Measurements from ENCODE around the gene GTPBP6. TPM values are rescaled to one million over a fixed set of nuclear protein-coding genes. Genes with fewer than 3 reads are reported as not detected.

Gene GTPBP6
- total RNA-seq, 1 experiment from 2014 or later, result 41.6 TPM

- H3K79me2 ChIP-seq (ENCODE audit: insufficient read depth, low read length), result peaks cover 13% of the 10 kb centered on the region; the same call in 1 of the 2 replicates
- no peaks in the 10 kb centered on the region for H3K9me3 ChIP-seq (ENCODE audit: control insufficient read depth in 1 of 2, insufficient read depth in 1 of 2, low read depth in 1 of 2, low read length in 2 of 2)
- H3K9me2 ChIP-seq (ENCODE audit: insufficient read depth), result no peaks in the 10 kb centered on the region
- RAD21 ChIA-PET (ENCODE audit: low non-redundant PET in 1 of 2, low total read pairs in 2 of 2, uncharacterized antibody in 2 of 2, unreplicated experiment in 2 of 2), result no interaction called here
- CTCF ChIA-PET, result no interaction called here
- POLR2A ChIA-PET, result no interaction called here
- DNase-seq (ENCODE audit: low read depth, low spot score), result no peak
- BruUV-seq (replicated peaks), result TSS peak; percentile 52
- no peak for ATAC-seq
- intact Hi-C loops (cut with micrococcal nuclease), result loop anchor here (5.0 kb wide), 1 partner anchor 38 kb away; no protein-coding TSS in a partner anchor
- H3K4me3 ChIP-seq (replicated peaks in 1 of 2; ENCODE audit: low read depth in 1 of 2, low read length in 2 of 2), result no peak overlapping the region
- H4K20me1 ChIP-seq (ENCODE audit: insufficient read depth), result no peaks in the 10 kb centered on the region
- no peak for TF ChIP-seq JUND (IDR thresholded peaks at IDR 0.05)
- TF ChIP-seq YY1 (IDR thresholded peaks at IDR 0.05; ENCODE audit: extremely low read depth, insufficient replicate concordance, low read depth, low read length), result no peak
- no peak for TF ChIP-seq CEBPB (IDR thresholded peaks at IDR 0.05; ENCODE audit: low read depth)
- no peak for TF ChIP-seq CBX3 (IDR thresholded peaks at IDR 0.05; ENCODE audit: low read depth)
- no peak for TF ChIP-seq ZBTB33 (IDR thresholded peaks at IDR 0.05; ENCODE audit: extremely low read depth, insufficient replicate concordance, low read length)
- TF ChIP-seq MAX (IDR thresholded peaks at IDR 0.05), result no peak
- H3K27ac ChIP-seq (ENCODE audit: low read depth, low read length), result no peak overlapping the region
- no peak overlapping the region for H3K9ac ChIP-seq (ENCODE audit: low read length)
- peaks cover 0 to 6% of the 10 kb centered on the region in 2 experiments; a peak in 3 of 4 replicates for H3K4me1 ChIP-seq (ENCODE audit: control insufficient read depth in 1 of 2, insufficient read depth in 2 of 2, low read length in 2 of 2)
- 0 out of 4 replicates have a peak, but pooled peaks cover 0 to 6% of the 10 kb centered on the region in 2 experiments for H3K36me3 ChIP-seq (ENCODE audit: control insufficient read depth in 1 of 2, insufficient read depth in 2 of 2, low read length in 2 of 2)
- no peak overlapping the region for H3K4me2 ChIP-seq (ENCODE audit: low read length)
- no peaks in the 10 kb centered on the region for H3K27me3 ChIP-seq (ENCODE audit: insufficient read depth, low read length)
- H2AFZ ChIP-seq (ENCODE audit: low read depth, low read length, poor library complexity, severe bottlenecking), result no peak overlapping the region
Observed at GRCh38 chrX:314781-315595, 3.6 kb downstream of the GTPBP6 start.

Measured in HCT116 (cell line).